Neural cell (in vitro differentiated cells): ENCODE results near the gene ZNF750. TPM values are rescaled to one million over a fixed set of nuclear protein-coding genes. Genes with fewer than 3 reads are reported as not detected.

Experiments used
- H2AFZ ChIP-seq: fragments of 200-600, 300-800 bp; sonication (generic), shearing (Covaris generic); 2 replicates; pipeline ENCODE4 v1.6.0; 2014; ENCODE audit warnings: low read depth, mild to moderate bottlenecking, antibody characterized with exemption, low read length, moderate library complexity
- H3F3A ChIP-seq: fragments of 200-600 bp; shearing (Covaris generic); 2 replicates; pipeline ENCODE4 v1.6.1; 2016; ENCODE audit warnings: mild to moderate bottlenecking, moderate library complexity, mixed read lengths, antibody characterized with exemption, low read length; ENCODE audit not compliant: insufficient read depth, poor library complexity, severe bottlenecking
- H3K27ac ChIP-seq: fragments of 200-600, 300-800 bp; sonication (generic), shearing (Covaris generic); 2 replicates; pipeline ENCODE4 v1.5.1; 2014; ENCODE audit warnings: mild to moderate bottlenecking, low read length, moderate library complexity
- H3K27me3 ChIP-seq: fragments of 300-800, 200-600 bp; sonication (generic), shearing (Covaris generic); 2 replicates; pipeline ENCODE4 v1.6.0; 2014; ENCODE audit warnings: mild to moderate bottlenecking, low read depth, low read length, moderate library complexity; ENCODE audit not compliant: insufficient read depth
- H3K36me3 ChIP-seq: fragments of 300-800, 200-600 bp; sonication (generic), shearing (Covaris generic); 2 replicates; pipeline ENCODE4 v1.5.1; 2014; ENCODE audit warnings: mild to moderate bottlenecking, antibody characterized with exemption, low read length, moderate library complexity; ENCODE audit not compliant: insufficient read depth
- H3K4me2 ChIP-seq: fragments of 300-800, 200-600 bp; sonication (generic), shearing (Covaris generic); 2 replicates; pipeline ENCODE4 v1.6.0; 2014; ENCODE audit warnings: mild to moderate bottlenecking, low read length
- H3K4me3 ChIP-seq: fragments of 300-800, 200-600 bp; sonication (generic), shearing (Covaris generic); 2 replicates; pipeline ENCODE4 v1.5.1; 2014; ENCODE audit warnings: mild to moderate bottlenecking, low read length, moderate library complexity
- H3K79me2 ChIP-seq: fragments of 200-600 bp; shearing (Covaris generic); replicated peaks from 2 replicates; pipeline ENCODE4 v1.6.0; 2014; ENCODE audit warnings: mild to moderate bottlenecking, low read length, moderate library complexity; ENCODE audit not compliant: insufficient read depth
- H3K9ac ChIP-seq: fragments of 300-800, 200-600 bp; sonication (generic), shearing (Covaris generic); 2 replicates; pipeline ENCODE4 v1.6.1; 2016; ENCODE audit warnings: mild to moderate bottlenecking, low read length, mixed read lengths
- H3K9me2 ChIP-seq: fragments of 200-600 bp; shearing (Covaris generic); 2 replicates; pipeline ENCODE4 v1.6.1; 2016; ENCODE audit warnings: mild to moderate bottlenecking, low read length, mixed read lengths; ENCODE audit not compliant: insufficient read depth
- H3K9me3 ChIP-seq: fragments of 200-600, 300-800 bp; sonication (generic), shearing (Covaris generic); 2 replicates; pipeline ENCODE4 v1.6.1; 2016; ENCODE audit warnings: mild to moderate bottlenecking, mixed run types, low read length, moderate library complexity, mixed read lengths
- H4K20me1 ChIP-seq: fragments of 200-600 bp; shearing (Covaris generic); 2 replicates; pipeline ENCODE4 v1.6.1; 2016; ENCODE audit warnings: mild to moderate bottlenecking, mixed run types; ENCODE audit not compliant: insufficient read depth
- EP300 ChIP-seq: fragments of 450-650 bp; conservative IDR thresholded peaks from 2 replicates; pipeline ENCODE4 v1.6.1; 2014; ENCODE audit warnings: antibody characterized with exemption, mild to moderate bottlenecking, moderate library complexity; ENCODE audit not compliant: poor library complexity, severe bottlenecking
- EZH2 ChIP-seq: fragments of 200-600, 300-800 bp; shearing (Covaris generic), sonication (generic); IDR thresholded peaks from 2 replicates; pipeline ENCODE4 v1.6.1; 2014; ENCODE audit warnings: antibody characterized with exemption, low read length, borderline replicate concordance, mild to moderate bottlenecking; ENCODE audit not compliant: insufficient read depth, poor library complexity, severe bottlenecking
- MXI1 ChIP-seq: fragments of 450-650 bp; conservative IDR thresholded peaks from 2 replicates; pipeline ENCODE4 v1.6.1; 2014; ENCODE audit warnings: antibody characterized with exemption, mild to moderate bottlenecking; ENCODE audit not compliant: poor library complexity, severe bottlenecking
- POLR2AphosphoS5 ChIP-seq: IDR thresholded peaks from 2 replicates; pipeline ENCODE4 v1.6.1; 2012
- RAD21 ChIP-seq: fragments of 450-650 bp; conservative IDR thresholded peaks from 2 replicates; pipeline ENCODE4 v1.6.1; 2014; ENCODE audit warnings: antibody characterized with exemption, mild to moderate bottlenecking, moderate library complexity
- SMC3 ChIP-seq: fragments of 450-650 bp; conservative IDR thresholded peaks from 2 replicates; pipeline ENCODE4 v1.6.1; 2014; ENCODE audit warnings: antibody characterized with exemption, mild to moderate bottlenecking, moderate library complexity; ENCODE audit not compliant: poor library complexity
- TAF1 ChIP-seq: IDR thresholded peaks from 2 replicates; pipeline ENCODE4 v1.6.1; 2012; ENCODE audit warnings: low read depth
- polyA plus RNA-seq: library from polyadenylated mRNA; depleted of rRNA; stranded (reverse); fragments of >200 nt; gene quantifications from 2 replicates; pipeline ENCODE4 v1.2.3, GENCODE V29; 2014
- TF ChIP-seq, protein P1 (sequence below): IDR thresholded peaks from 2 replicates; pipeline ENCODE4 v1.6.1; 2012; ENCODE audit warnings: borderline replicate concordance
- TF ChIP-seq, protein P2 (sequence below): fragments of 450-650 bp; IDR thresholded peaks from 2 replicates; pipeline ENCODE4 v1.5.1; 2014; ENCODE audit warnings: antibody characterized with exemption, mild to moderate bottlenecking, moderate library complexity; ENCODE audit not compliant: poor library complexity, severe bottlenecking

The ZNF750 gene
- polyA plus RNA-seq, 1 donor from 2014 or later = not detected

DNA sequence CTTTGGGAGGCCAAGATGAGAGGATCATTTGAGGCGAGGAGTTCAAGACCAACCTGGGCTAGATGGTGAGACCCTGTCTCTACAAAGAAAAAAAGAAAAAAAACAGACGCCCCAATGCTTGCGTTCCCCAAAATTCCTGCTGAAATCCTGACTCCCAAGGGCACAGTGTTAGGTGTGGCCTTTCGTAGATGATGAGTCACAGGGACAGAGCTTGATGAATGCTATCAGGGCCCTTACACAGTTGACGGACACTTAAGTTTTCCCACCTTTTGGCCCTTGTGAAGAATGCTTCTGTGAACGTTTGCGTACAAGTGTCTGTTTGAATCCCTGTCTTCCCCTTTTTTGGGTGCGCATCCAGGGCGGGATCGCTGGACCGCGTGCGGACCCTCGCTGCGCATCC is 16.5 kb upstream of the ZNF750 start:
- TF ChIP-seq, protein P1, sequence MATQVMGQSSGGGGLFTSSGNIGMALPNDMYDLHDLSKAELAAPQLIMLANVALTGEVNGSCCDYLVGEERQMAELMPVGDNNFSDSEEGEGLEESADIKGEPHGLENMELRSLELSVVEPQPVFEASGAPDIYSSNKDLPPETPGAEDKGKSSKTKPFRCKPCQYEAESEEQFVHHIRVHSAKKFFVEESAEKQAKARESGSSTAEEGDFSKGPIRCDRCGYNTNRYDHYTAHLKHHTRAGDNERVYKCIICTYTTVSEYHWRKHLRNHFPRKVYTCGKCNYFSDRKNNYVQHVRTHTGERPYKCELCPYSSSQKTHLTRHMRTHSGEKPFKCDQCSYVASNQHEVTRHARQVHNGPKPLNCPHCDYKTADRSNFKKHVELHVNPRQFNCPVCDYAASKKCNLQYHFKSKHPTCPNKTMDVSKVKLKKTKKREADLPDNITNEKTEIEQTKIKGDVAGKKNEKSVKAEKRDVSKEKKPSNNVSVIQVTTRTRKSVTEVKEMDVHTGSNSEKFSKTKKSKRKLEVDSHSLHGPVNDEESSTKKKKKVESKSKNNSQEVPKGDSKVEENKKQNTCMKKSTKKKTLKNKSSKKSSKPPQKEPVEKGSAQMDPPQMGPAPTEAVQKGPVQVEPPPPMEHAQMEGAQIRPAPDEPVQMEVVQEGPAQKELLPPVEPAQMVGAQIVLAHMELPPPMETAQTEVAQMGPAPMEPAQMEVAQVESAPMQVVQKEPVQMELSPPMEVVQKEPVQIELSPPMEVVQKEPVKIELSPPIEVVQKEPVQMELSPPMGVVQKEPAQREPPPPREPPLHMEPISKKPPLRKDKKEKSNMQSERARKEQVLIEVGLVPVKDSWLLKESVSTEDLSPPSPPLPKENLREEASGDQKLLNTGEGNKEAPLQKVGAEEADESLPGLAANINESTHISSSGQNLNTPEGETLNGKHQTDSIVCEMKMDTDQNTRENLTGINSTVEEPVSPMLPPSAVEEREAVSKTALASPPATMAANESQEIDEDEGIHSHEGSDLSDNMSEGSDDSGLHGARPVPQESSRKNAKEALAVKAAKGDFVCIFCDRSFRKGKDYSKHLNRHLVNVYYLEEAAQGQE = no peak
- TF ChIP-seq TAF1 = no peak
- no peaks in the 10 kb centered on the region for H3K9me2 ChIP-seq
- H4K20me1 ChIP-seq = no peaks in the 10 kb centered on the region
- no peak overlapping the region for H3K4me2 ChIP-seq
- no peaks in the 10 kb centered on the region for H3K9me3 ChIP-seq
- no peaks in the 10 kb centered on the region for H3K79me2 ChIP-seq
- H3K9ac ChIP-seq = no peak overlapping the region
- H3K27ac ChIP-seq = no peak overlapping the region
- no peaks in the 10 kb centered on the region for H3K27me3 ChIP-seq
- no peaks in the 10 kb centered on the region for H3F3A ChIP-seq
- H3K4me3 ChIP-seq = no peak overlapping the region
- H3K36me3 ChIP-seq = peaks cover 5% of the 10 kb centered on the region
- H2AFZ ChIP-seq = no peak overlapping the region

DNA sequence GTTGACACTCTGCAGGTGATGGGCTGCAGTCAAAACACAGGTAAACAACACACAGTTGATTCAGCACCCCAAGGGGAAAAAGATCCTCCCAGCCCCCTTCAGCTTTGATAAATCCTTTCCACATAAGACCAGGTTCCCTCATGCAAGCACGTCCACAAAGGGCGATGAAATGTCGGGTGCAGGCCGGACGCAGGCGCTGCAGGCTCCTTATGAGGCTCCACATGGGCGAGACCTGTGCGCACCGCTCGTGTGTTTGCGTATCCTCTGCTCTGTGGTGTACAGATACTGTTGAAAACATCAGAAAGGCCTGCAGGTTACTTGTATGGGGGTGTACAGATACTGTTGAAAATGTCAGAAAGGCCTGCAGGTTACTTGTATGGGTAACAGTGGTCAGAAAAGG is 14.4 kb upstream of the ZNF750 start:
- Histone ChIP-seq H3K4me2 (no peak overlapping the region), H3K27me3 (no peaks in the 10 kb centered on the region), H4K20me1 (no peaks in the 10 kb centered on the region), H3K9me2 (no peaks in the 10 kb centered on the region), H3F3A (no peaks in the 10 kb centered on the region), H3K36me3 (peaks cover 5% of the 10 kb centered on the region), H3K4me3 (no peak overlapping the region), H3K27ac (no peak overlapping the region), H2AFZ (no peak overlapping the region), H3K79me2 (no peaks in the 10 kb centered on the region), H3K9ac (no peak overlapping the region), H3K9me3 (no peaks in the 10 kb centered on the region)
- TF ChIP-seq RAD21 (no peak), SMC3 (no peak), EP300 (no peak), EZH2 (no peak)

DNA sequence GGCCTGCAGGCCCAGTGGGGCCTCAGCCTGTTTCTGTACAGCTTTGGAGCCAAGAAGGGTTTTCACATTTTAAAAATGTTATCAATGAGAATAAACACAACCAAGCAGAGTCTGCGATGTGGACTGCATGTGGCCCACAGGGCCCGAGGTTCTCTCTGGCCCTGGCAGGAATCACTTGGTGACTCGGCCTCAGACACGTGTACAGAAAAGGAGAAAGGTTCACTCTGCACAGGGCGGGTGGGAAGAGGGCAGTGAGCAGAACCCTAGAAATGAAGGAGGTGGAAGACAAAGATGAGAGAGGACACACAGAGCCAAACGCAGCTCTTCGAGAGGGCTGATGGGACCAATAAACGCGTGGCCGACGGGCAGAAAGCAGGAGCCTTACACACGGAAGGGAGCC is 11.6 kb upstream of the ZNF750 start:
- H4K20me1 ChIP-seq = no peaks in the 10 kb centered on the region
- no peaks in the 10 kb centered on the region for H3F3A ChIP-seq
- no peaks in the 10 kb centered on the region for H3K79me2 ChIP-seq
- no peaks in the 10 kb centered on the region for H3K9me2 ChIP-seq
- no peaks in the 10 kb centered on the region for H3K36me3 ChIP-seq
- H3K9ac ChIP-seq = no peak overlapping the region
- H2AFZ ChIP-seq = no peak overlapping the region
- H3K27me3 ChIP-seq = no peaks in the 10 kb centered on the region
- H3K27ac ChIP-seq = no peak overlapping the region
- TF ChIP-seq POLR2AphosphoS5 (no peak), TAF1 (no peak), MXI1 (no peak), RAD21 (no peak), EZH2 (no peak)
- TF ChIP-seq, protein P2, sequence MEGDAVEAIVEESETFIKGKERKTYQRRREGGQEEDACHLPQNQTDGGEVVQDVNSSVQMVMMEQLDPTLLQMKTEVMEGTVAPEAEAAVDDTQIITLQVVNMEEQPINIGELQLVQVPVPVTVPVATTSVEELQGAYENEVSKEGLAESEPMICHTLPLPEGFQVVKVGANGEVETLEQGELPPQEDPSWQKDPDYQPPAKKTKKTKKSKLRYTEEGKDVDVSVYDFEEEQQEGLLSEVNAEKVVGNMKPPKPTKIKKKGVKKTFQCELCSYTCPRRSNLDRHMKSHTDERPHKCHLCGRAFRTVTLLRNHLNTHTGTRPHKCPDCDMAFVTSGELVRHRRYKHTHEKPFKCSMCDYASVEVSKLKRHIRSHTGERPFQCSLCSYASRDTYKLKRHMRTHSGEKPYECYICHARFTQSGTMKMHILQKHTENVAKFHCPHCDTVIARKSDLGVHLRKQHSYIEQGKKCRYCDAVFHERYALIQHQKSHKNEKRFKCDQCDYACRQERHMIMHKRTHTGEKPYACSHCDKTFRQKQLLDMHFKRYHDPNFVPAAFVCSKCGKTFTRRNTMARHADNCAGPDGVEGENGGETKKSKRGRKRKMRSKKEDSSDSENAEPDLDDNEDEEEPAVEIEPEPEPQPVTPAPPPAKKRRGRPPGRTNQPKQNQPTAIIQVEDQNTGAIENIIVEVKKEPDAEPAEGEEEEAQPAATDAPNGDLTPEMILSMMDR = no peak
- TF ChIP-seq, protein P1 = no peak
- H3K4me2 ChIP-seq = no peak overlapping the region
- no peaks in the 10 kb centered on the region for H3K9me3 ChIP-seq
- H3K4me3 ChIP-seq = no peak overlapping the region
